Effector memory CD4-positive, alpha-beta T cell (primary cell): Measurements from ENCODE around the gene TTC24.

Source experiments
- DNase-seq, 3 donors: peaks; one replicate each; pipeline ENCODE4 v3.0.0-alpha.2; 2020
- H3K27ac ChIP-seq: 2 replicates; pipeline ENCODE4 v1.7.0; 2013; ENCODE audit warnings: mild to moderate bottlenecking, low read length, moderate library complexity; ENCODE audit not compliant: insufficient read depth, poor library complexity, severe bottlenecking
- H3K27me3 ChIP-seq: replicated peaks from 2 replicates; pipeline ENCODE4 v1.7.0; 2013; ENCODE audit warnings: mild to moderate bottlenecking, low read length; ENCODE audit not compliant: insufficient read depth, control insufficient read depth, poor library complexity, severe bottlenecking
- H3K36me3 ChIP-seq: 2 replicates; pipeline ENCODE4 v1.7.0; 2013; ENCODE audit warnings: mild to moderate bottlenecking, low read length, moderate library complexity; ENCODE audit not compliant: control insufficient read depth, insufficient read depth
- H3K4me1 ChIP-seq: 2 replicates; pipeline ENCODE4 v1.7.0; 2013; ENCODE audit warnings: low read length, mild to moderate bottlenecking; ENCODE audit not compliant: control insufficient read depth, insufficient read depth, poor library complexity, severe bottlenecking
- H3K4me3 ChIP-seq: 2 replicates; pipeline ENCODE4 v1.7.0; 2013; ENCODE audit warnings: low read length, low read depth, mild to moderate bottlenecking; ENCODE audit not compliant: insufficient read depth, poor library complexity, severe bottlenecking
- H3K9me3 ChIP-seq: 2 replicates; pipeline ENCODE4 v1.7.0; 2013; ENCODE audit warnings: mild to moderate bottlenecking, low read length, moderate library complexity; ENCODE audit not compliant: control insufficient read depth

TTC24 gene

DNA sequence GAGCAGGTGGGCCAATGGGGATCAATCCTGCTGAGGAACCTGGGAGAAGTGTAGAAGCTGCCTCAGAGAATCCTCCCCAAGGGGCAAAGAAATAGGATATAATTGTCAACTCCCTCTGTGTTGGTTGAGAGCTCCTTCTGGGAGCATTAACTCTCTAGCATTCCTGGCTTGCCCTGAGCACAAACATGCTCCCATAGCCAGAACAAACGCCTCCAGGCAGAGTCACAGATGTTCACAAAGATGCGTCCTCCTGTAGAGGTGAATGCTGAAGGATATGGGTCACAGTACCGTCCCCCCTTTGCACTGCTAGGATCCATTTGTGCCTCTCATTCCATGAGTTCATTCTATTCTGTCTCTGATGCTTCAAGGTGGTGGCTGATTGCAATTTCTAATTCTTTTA is 52.8 kb downstream of the TTC24 start:
- Histone ChIP-seq H3K27me3 (peaks cover 7% of the 10 kb centered on the region), H3K27ac (no peak overlapping the region), H3K4me3 (no peak overlapping the region), H3K9me3 (no peaks in the 10 kb centered on the region), H3K36me3 (no peaks in the 10 kb centered on the region), H3K4me1 (no peaks in the 10 kb centered on the region)
- no peak for DNase-seq
